Epithelial cell of prostate (primary cell): ENCODE data around the gene GPC5.

Experiments
- DNase-seq: peaks from one replicate; pipeline ENCODE4 v3.0.0-alpha.2; 2011; ENCODE audit warnings: low read depth, low spot score
- H3K27ac ChIP-seq: fragments of 450-650 bp; 2 replicates; pipeline ENCODE4 v1.5.1; 2017; ENCODE audit warnings: mild to moderate bottlenecking

GPC5 gene

DNA sequence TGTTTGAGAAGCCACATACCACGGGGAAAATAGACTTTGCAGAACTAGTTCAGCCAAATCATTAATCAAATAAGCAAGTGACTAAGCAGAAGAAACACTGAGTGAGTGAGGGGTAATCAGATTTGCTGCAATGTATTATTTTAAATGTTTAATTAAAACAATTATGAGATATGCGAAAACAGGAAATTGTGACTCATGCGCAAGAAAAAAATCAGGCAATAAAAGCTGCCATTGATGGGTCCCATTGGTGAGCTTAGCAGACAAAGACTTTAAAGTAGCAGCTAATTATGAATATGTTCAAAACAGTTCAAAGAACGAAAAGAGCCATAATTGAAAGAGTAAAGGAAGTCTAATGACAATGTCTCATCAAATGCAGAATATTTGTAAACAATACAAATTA, 644.1 kb downstream of the GPC5 start:
- DNase-seq = no peak
- no peak overlapping the region for H3K27ac ChIP-seq

DNA sequence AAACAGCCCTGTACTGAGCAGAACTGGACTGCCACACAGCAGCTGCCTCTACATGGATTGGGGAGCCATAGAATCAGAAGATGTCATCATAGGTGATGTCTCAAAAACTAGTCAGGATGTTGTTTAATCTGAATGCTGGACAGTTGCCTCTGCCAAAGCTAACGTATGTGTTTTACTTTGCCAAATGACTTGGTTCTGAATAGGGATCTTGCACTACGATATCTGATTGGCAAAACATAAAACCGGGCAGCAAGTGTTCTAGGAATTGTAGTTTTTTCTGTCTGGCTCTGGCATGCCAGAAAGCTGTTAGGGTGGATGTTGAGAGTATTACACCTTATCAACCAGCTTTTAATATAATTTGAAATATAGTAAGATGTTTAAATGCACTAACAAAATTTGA, 645.9 kb downstream of the GPC5 start:
- DNase-seq = no peak
- no peak overlapping the region for H3K27ac ChIP-seq

DNA sequence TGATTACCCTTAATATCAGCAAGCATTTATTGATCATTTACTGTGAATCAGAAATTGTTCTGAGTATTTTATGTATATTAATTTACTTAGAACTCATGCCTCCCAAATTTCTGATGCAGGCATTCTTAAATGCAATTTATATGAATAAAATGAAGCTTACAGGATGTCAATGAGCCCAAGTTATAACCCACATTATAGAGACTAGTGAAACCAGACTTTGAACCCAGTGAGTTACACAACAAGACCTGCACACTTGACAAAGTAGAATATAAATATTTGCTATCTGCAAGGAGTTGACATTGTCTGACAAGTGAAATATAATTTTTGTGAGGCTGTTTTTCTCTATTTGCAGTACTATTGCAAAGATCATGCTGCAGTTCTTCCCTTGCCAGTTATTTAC, 656.0 kb downstream of the GPC5 start:
- no peak for DNase-seq
- H3K27ac ChIP-seq = no peak overlapping the region

DNA sequence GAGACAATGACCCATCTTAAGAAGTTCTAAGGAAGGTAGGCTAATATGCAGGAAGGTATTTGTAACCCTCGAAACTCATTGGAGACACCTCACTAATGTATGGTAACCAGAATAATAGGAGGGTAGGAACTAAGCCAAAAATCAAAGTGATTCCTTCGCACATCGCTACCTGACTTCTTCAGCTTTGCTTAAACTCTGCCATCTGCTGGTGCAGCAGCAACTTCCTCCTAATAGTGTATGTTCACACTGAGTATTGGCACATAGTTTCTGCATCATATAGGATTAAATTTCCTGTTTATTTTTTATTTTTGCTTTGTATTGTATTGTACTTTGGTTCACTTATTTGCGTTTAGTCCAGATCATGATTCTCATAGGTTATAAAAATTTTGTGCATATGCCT, 676.2 kb downstream of the GPC5 start:
- H3K27ac ChIP-seq = no peak overlapping the region
- no peak for DNase-seq

DNA sequence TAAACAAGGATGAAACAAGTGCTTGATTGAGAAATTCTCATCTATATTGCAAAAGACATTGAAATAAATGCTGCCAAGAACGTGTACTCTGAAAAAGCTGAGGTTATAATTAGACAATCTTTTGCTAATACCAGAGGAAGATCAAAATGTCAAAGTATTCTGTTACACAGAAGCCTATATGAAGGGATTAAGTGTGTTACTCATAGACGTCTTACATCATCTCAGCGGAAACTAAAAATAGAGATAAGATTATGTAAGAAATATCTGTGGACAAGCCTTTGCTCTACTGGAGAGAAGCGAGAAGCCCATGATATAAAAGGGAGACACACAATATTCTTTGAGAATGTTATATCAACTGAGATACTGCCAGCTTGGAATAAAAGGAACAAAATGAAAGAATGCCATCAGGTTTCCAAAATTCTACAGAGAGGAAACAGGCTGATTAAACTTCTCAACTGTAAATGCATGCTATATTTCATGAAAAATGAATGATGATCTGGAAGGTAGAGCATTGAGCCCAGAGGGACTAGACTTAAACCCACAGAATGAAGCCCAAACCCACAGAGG, 699.0 kb downstream of the GPC5 start:
- no peak overlapping the region for H3K27ac ChIP-seq
- DNase-seq = no peak

DNA sequence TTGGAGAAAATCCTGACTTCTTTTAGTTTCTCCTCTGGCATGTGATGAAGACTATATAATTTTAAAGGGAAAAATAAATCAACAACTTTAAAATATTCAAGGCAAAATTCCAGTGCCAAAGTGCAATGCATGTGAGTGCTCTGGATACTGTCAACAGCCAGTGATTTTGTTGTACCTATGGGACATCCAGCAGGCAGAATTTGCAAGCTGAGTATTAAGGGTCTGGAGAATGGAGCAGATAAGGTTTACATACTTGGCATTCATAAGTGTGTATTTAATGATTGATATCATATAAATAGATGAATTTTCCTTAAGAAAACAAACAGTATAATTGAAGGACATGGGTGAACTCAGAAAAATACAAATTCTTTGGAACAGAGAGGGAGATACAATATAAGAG, 703.4 kb downstream of the GPC5 start:
- H3K27ac ChIP-seq = no peak overlapping the region
- DNase-seq = no peak

DNA sequence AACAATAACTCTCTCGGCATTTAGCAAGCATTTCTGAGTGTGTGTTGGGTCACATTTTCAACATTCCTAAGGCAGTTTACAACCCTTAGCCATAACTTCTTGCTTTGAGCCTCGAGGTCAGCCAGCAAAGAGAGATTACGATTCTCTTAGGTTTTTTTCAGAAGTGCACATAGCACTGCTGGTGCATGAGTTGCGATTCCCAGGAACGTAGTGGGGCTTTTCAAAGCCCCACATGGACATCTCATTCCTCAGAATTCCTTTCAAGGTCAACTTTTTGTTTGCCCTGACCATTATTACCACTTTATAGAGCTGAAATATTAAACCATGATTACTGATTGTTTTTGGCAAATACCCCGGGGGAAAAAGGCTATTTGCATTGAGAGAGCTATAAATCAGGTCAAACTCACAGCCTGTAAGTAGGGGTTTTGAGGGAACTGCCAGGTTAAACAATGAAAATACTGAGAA, 705.3 kb downstream of the GPC5 start:
- no peak for DNase-seq

DNA sequence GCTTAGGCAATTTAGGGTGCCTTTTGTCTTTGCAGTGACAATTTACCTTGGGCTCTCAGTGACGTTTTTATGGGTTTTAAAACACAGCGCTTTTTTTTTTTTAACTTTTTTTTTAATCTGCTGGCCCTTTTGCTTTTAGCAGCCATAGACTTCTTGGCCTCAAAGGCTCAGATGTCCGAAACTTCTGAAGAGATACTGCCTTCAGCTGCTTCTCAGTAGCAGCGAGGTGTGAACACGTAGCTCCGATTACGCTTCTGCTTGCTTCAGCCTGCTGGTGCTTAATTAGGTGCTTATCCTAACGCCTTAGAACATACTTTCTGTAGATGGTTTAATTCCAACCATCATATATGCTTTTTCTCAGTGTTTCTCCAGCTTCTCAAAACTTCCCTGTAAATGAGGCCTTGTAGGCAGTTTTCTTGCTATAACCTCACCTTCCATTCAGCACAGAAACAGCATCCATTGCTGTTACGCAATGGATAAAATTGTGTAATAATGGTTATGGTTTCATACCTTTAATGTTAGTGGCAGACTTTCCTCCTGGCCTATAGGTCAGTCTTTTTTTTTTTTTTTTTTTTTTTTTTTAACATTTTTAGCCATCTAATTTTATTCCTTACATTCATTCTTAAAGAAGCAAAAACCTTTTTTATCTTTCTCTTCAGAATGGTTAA, 723.9 kb downstream of the GPC5 start:
- H3K27ac ChIP-seq = no peak overlapping the region
- DNase-seq = no peak

More for the DNA sequence above, 705.3 kb downstream of the GPC5 start:
- H3K27ac ChIP-seq = no peak overlapping the region

DNA sequence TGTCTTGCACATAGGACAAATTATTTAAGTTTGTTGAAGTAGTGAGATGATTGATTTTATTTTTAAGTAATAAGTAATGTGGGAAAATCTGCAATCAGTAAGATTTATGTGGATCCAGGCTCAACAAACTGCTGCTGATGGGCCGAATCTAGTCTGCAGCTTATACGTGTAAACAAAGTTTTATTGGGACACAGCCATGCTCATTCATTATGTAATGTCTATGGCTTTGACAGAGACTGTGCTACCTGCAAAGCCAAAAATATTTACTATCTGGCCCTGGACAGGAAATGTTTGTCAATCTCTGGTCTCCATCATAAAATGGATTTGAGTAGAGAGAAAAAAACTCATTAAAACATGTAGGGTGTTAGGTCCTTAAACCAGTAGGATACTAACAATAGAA, 728.0 kb downstream of the GPC5 start:
- H3K27ac ChIP-seq = no peak overlapping the region

DNA sequence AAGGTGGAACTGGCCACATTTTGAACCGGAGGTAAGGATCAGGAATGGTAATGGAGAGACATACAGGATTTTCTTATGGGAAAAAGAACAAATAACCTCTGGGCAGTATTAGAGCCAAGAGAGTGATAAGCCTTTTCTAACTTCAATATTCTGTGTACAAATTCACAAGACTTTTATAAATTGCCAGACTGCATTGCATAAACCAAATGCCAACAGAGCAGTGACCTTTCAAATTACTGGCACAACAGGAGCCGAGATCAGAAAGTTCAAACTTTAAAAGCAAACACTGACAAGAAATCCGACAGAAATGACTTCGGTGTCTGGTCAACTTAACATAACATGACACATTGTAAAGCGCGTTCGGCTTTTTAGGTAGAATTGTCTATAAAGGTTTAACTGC, 737.1 kb downstream of the GPC5 start:
- no peak for DNase-seq
- no peak overlapping the region for H3K27ac ChIP-seq

More for the DNA sequence above, 728.0 kb downstream of the GPC5 start:
- DNase-seq = no peak

DNA sequence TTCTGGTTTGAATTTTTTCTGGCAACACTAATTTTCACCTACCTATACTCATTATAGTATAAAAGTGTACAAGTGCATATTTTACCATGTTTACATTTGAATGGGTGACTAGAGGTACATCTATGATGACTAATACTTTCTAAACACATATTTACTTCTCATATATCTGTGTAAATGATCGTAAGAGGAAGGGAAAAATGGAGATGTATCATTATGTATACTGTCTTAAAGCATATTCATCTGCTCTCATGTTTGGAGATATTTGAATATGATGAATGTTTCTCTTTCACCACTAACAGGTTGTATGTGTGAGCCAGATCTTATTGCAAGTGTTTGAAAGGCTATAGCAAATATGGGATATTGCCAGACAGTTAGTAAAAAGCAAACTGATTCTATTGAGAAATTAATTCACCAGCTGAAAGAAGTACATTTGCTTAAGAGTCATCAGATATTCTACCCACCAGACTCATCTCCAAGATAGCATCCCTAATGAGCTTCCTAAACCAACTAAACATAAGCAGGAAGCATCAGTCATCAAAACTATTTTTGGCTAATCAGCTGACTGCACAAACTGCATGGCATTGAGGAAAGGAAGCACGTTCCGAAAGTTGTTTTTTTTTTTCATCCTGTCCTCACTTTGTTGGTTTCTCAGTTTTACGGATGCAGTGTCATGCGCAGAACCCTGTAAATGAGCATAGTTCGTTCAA, 738.2 kb downstream of the GPC5 start:
- DNase-seq = no peak
- no peak overlapping the region for H3K27ac ChIP-seq

DNA sequence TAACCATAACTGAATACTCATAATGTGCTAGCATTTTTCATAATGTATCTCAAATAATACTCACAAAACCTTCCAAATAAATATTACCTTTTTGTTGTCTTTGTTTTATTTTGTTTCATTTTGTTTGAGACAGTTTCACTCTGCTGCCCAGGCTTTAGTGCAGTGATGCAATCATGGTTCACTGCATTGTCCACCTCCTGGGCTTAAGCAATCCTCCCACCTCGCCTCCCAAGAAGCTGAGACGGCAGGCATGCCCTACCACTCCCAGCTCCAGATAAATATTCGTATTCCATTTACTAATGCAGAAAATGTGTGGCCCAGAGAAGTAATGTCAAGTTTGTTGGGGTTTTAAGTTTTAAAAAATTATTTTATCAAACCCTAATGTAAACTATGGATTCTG, 739.1 kb downstream of the GPC5 start:
- H3K27ac ChIP-seq = no peak overlapping the region
- no peak for DNase-seq

DNA sequence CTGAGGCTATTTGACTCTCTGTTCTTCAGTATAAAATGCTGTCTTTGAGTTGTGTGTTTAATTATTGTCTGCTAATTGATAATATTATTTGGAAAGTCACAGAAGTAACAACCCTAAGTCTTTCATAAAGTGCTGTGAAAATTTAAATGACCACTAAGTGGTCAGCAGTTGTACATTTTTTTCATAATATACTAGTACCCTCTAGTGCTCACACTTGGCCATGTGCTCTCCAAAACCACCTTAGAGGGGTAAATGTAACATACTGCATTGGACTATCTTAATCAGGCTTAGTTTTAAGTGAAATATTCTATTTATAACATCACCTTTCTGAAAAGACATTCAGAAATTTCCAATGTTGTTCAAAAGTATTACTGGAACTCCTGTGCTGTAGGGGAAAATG, 745.3 kb downstream of the GPC5 start:
- H3K27ac ChIP-seq = no peak overlapping the region
- no peak for DNase-seq

DNA sequence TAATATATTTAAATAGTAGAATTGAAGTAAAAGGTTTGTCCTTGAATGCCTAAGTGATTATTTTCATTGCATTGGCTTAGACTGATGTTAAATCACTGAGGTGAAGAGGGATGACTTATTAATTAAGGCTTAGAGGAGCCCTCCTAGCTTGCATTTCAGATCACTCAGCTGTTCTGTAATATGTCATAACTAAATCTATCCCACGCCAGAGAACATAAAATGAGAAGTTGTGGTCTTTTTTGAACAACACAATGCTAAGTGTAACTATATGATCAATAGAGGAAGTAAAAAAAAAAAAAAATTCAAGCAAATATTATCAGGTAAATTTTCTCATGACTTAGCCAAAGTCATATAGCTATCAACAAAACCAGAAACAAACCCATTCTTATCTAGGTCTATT, 752.2 kb downstream of the GPC5 start:
- DNase-seq = no peak
- no peak overlapping the region for H3K27ac ChIP-seq

DNA sequence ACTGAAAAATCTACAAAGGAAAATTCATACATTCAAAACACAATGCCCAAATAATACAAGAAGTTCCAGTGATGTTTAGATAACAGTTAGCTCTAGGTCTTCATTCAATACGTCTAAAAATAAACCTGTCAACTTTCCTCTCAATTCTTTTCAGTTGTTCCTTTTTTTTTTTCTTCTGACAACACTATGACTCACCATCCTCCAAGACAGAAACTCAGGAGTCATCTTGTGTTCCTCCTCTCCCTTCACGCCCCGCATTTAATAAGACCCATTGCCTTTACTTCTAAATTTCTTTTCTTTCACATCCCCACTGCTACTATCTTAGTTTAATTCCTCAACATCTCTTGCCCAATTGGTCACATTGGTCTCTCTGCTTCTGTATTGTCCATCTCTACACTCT, 759.9 kb downstream of the GPC5 start:
- DNase-seq = peak; percentile 27

DNA sequence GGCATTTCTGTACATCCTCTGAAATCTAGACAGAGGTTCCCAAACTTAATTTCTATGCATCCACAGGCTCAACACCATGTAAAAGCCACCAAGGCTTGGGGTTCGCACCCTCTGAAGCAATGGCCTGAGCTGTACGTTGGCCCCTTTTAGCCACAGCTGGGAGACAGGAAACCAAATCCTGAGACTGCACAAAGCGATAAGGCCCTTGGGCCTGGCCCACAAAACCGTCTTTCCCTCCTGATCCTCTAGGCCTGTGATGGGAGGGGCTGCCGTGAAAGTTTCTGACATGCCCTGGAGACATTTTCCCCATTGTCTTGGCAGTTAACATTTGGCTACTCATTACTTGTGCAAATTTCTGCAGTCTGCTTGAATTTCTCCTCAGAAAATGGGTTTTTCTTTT, 766.4 kb downstream of the GPC5 start:
- no peak overlapping the region for H3K27ac ChIP-seq
- DNase-seq = no peak

More for the DNA sequence above, 759.9 kb downstream of the GPC5 start:
- no peak overlapping the region for H3K27ac ChIP-seq

DNA sequence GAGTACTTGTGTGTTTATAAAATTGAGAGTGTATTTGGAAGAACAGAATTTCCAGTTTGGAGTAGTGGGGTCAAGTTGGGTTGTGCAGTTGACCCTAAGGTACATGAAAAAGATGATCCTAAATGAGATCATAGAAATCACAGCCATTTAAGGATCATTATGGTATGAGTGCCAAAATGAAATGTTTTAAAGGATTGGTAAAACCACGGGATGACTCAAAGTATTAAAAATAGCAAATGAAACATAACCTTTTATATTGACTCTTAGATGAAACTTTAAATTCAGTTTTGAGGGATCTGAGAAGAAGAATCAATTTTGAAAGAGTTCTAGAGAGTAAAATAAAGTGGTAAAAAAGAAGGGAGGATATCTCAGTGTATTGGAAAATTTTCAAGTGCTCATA, 773.8 kb downstream of the GPC5 start:
- no peak for DNase-seq
- no peak overlapping the region for H3K27ac ChIP-seq

DNA sequence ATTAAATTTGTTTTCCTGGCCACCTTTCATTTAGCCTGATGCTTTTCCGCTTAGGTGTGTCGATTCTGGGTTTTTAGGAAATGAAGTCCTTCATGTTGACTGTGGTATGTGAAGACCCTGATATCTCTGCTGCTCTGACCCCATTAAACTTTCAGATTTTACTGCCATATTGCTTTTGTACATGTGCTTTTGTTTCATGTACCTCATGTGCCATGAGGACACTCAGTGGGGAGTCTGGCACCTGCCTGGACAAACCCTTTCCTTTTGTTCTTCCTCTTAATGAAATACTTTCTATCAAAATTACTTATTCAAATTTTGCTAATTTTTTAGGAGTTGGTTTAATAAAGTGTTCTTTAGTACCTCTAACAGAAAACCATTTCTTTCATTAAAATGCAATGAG, 774.8 kb downstream of the GPC5 start:
- DNase-seq = no peak
- H3K27ac ChIP-seq = no peak overlapping the region

DNA sequence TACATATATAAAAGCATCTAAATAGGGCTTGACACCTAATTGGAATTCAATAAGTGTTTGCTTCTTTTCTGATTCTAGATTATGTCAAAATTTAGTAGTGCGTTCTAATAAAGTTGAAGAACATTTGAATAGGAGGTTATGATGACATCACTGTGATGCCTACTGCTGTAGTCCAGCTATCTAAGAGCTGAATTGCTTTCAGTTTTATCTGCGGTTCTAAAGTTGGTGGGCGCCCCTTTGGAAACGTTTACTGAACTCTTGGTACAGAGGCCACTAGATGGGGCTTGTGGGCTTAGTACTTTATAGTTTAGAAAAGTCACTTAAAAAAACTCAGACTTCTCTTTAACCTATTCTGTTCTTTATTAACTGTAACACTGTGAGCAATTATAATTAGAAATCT, 776.9 kb downstream of the GPC5 start:
- no peak overlapping the region for H3K27ac ChIP-seq
- no peak for DNase-seq

DNA sequence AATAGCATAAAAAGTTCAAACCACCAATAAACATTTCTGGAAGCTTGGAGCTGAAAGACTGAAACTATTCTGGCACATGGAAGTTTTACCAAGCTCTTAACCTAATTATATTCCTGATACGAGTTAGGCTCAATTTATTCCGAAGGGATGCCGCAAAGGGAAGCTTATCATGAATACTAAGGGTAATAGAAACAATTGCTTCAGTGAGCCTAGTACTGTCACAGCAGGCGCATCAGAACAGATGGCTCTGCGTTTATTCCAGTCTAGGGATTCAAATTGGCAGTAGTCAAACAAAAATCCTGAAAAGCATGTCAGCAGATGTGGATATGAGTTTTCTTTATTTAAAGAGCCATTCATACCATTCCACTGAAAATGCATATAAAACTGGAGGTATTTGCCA, 779.5 kb downstream of the GPC5 start:
- H3K27ac ChIP-seq = no peak overlapping the region
- DNase-seq = no peak

DNA sequence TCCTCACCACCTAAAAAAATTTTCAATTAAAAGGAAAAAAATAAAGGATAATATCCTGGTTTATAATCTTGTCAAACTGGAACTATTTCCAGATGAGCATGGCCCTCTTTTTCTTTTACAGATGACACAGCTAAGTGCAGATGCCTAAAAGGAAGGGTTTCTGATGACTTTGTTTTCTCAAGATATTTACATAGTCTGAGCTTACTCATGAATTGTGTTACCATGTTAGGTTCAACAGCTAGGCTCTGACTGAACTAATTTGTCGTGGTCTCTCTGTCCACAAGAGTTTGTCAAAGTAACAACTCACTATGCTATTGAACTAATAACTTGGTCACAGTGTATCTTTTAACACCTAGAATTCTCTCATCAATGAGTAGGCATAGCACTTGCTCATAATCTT, 780.8 kb downstream of the GPC5 start:
- no peak for DNase-seq
- H3K27ac ChIP-seq = no peak overlapping the region
